Liver (tissue), 9 donors: ENCODE data around the gene KANK3. TPM values are rescaled to one million over a fixed set of nuclear protein-coding genes. Genes with fewer than 3 reads are reported as not detected.
A peak's percentile ranks its signal among the peaks of the same experiment; 100 is the strongest.

Experiments used
- DNase-seq: peaks from one replicate; pipeline ENCODE4 v3.0.0-alpha.2; 2017; ENCODE audit warnings: low spot score
- H3K27ac ChIP-seq, 2 donors: one replicate each; pipeline ENCODE4 v1.7.0; 2013; ENCODE audit warnings: inconsistent platforms in 2 of 2, low read length in 2 of 2, control low read depth in 1 of 2, low read depth in 1 of 2, mild to moderate bottlenecking in 1 of 2
- H3K27me3 ChIP-seq, 4 donors: one replicate each; pipeline versions ENCODE4 v1.6.1 to v1.7.0; 2013; ENCODE audit warnings: low read length in 3 of 4, inconsistent platforms in 1 of 4, mild to moderate bottlenecking in 1 of 4, moderate library complexity in 1 of 4; ENCODE audit not compliant: control insufficient read depth in 4 of 4, insufficient read depth in 4 of 4
- H3K36me3 ChIP-seq, 4 donors: one replicate each; pipeline versions ENCODE4 v1.6.1 to v1.7.0; 2013; ENCODE audit warnings: low read length in 3 of 4, mild to moderate bottlenecking in 3 of 4, low read depth in 1 of 4, moderate library complexity in 1 of 4; ENCODE audit not compliant: control insufficient read depth in 4 of 4, insufficient read depth in 3 of 4
- H3K4me1 ChIP-seq, 4 donors: one replicate each; pipeline versions ENCODE4 v1.6.1 to v1.7.0; 2013; ENCODE audit warnings: low read length in 3 of 4, mild to moderate bottlenecking in 3 of 4, moderate library complexity in 1 of 4; ENCODE audit not compliant: control insufficient read depth in 4 of 4, insufficient read depth in 4 of 4
- H3K4me3 ChIP-seq, 3 donors: one replicate each; pipeline versions ENCODE4 v1.6.1 to v1.7.0; 2013; ENCODE audit warnings: low read length in 3 of 3, control low read depth in 1 of 3, low read depth in 1 of 3, mild to moderate bottlenecking in 1 of 3
- H3K9ac ChIP-seq, 2 donors: one replicate each; pipeline ENCODE4 v1.7.0; 2013; ENCODE audit warnings: low read length in 2 of 2, mild to moderate bottlenecking in 2 of 2, moderate library complexity in 2 of 2, control low read depth in 1 of 2, low read depth in 1 of 2
- H3K9me3 ChIP-seq, 4 donors: one replicate each; pipeline versions ENCODE4 v1.6.1 to v1.7.0; 2013; ENCODE audit warnings: low read length in 3 of 4; ENCODE audit not compliant: control insufficient read depth in 4 of 4
- EGR1 ChIP-seq, 2 donors: IDR thresholded peaks; 2 replicates each; pipeline ENCODE4 v1.6.1; 2016 to 2018; ENCODE audit warnings: antibody characterized with exemption in 2 of 2, low read depth in 2 of 2
- FOXA1 ChIP-seq: IDR thresholded peaks from 2 replicates; pipeline ENCODE4 v1.6.1; 2016; ENCODE audit warnings: antibody characterized with exemption
- GABPA ChIP-seq, 2 donors: IDR thresholded peaks in 1 of 2; conservative IDR thresholded peaks in 1 of 2; 2 replicates each; pipeline ENCODE4 v1.6.1; 2016; ENCODE audit warnings: antibody characterized with exemption in 2 of 2, mild to moderate bottlenecking in 1 of 2, moderate library complexity in 1 of 2
- HNF4A ChIP-seq, 2 donors: conservative IDR thresholded peaks; 2 replicates each; pipeline ENCODE4 v1.6.1; 2016; ENCODE audit warnings: antibody characterized with exemption in 2 of 2, mild to moderate bottlenecking in 2 of 2
- HNF4G ChIP-seq: IDR thresholded peaks from 2 replicates; pipeline ENCODE4 v1.6.1; 2016; ENCODE audit warnings: antibody characterized with exemption
- JUND ChIP-seq, 2 donors: IDR thresholded peaks; 2 replicates each; pipeline ENCODE4 v1.6.1; 2016; ENCODE audit warnings: antibody characterized with exemption in 2 of 2
- NR2F2 ChIP-seq: IDR thresholded peaks from 2 replicates; pipeline ENCODE4 v1.6.1; 2016; ENCODE audit warnings: antibody characterized with exemption
- RAD21 ChIP-seq, 2 donors: IDR thresholded peaks; 2 replicates each; pipeline ENCODE4 v1.6.1; 2016; ENCODE audit warnings: antibody characterized with exemption in 2 of 2, mild to moderate bottlenecking in 2 of 2
- RXRA ChIP-seq, 2 donors: IDR thresholded peaks; 2 replicates each; pipeline ENCODE4 v1.6.1; 2017 to 2018; ENCODE audit warnings: antibody characterized with exemption in 2 of 2, mild to moderate bottlenecking in 1 of 2
- SP1 ChIP-seq: IDR thresholded peaks from 2 replicates; pipeline ENCODE4 v1.6.1; 2018; ENCODE audit warnings: antibody characterized with exemption, mild to moderate bottlenecking
- TAF1 ChIP-seq: conservative IDR thresholded peaks from 2 replicates; pipeline ENCODE4 v1.6.1; 2016; ENCODE audit warnings: antibody characterized with exemption, mild to moderate bottlenecking
- YY1 ChIP-seq: IDR thresholded peaks from 2 replicates; pipeline ENCODE4 v1.6.1; 2016; ENCODE audit warnings: antibody characterized with exemption, mild to moderate bottlenecking
- WGBS: extraction: QIAGEN DNeasy Blood & Tissue Kit; methylation state at CpG from one replicate; pipeline ENCODE4 v1.1.7; 2013; 5-methylcytosine and 5-hydroxymethylcytosine counted together
- polyA plus RNA-seq, 2 donors: library from polyadenylated mRNA; stranded (reverse) in 1 of 2; unstranded in 1 of 2; fragments of 200-250 nt in 1 of 2; fragments of >200 nt in 1 of 2; fragmentation: Nextera tagmentation in 1 of 2; extraction: Ambion mirVana in 1 of 2; gene quantifications; one replicate each; pipeline versions ENCODE4 v1.2.1 to v1.2.3, GENCODE V29; 2013 to 2015
- total RNA-seq, 2 donors: library from RNA; depleted of rRNA; stranded (reverse); fragments of >200 nt; gene quantifications; one replicate each; pipeline ENCODE4 v1.2.3, GENCODE V29; 2014
- TF ChIP-seq, protein P1 (sequence below): fragments of 150-350 bp; IDR thresholded peaks from 2 replicates; pipeline ENCODE4 v1.5.1; 2017; ENCODE audit warnings: improper control_type of control experiment, low read depth, low read length; ENCODE audit not compliant: missing input control
- TF ChIP-seq, protein P2 (sequence below): IDR thresholded peaks from 2 replicates; pipeline ENCODE4 v1.6.1; 2016; ENCODE audit warnings: antibody characterized with exemption, mild to moderate bottlenecking
- TF ChIP-seq, protein P3 (sequence below): IDR thresholded peaks from 2 replicates; pipeline ENCODE4 v1.6.1; 2016; ENCODE audit warnings: antibody characterized with exemption
- TF ChIP-seq, protein P4 (sequence below): IDR thresholded peaks from 2 replicates; pipeline ENCODE4 v1.6.1; 2016; ENCODE audit warnings: antibody characterized with exemption
- donor health status: healthy.
- donor health status: healthy.
- donor health status: healthy.
- donor health status: healthy.
- donor health status: healthy.

KANK3 gene
- total and polyA plus RNA-seq, 4 donors: 0.44 to 4.5 (median 3.4) TPM

DNA sequence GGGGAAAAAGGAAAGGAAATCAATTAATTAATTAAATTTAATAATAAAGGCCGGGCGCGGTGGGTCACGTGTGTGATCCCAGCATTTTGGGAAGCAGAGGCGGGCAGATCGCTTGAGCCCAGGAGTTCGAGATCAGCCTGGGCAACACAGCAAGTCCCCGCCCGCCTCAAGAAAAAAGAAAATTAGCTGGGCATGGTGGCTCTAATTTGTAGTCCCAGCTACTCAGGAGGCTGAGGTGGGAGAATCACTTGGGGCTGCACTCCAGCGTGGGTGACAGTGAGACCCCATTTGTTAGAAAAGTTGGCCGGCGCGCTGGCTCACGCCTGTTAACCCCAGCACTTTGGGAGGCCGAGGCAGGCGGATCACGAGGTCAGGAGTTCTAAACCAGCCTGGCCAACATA, 34.2 kb downstream of the KANK3 start:
- H3K4me3 ChIP-seq: no peak overlapping the region
- no peak overlapping the region for H3K27ac ChIP-seq
- H3K27me3 ChIP-seq: no peaks in the 10 kb centered on the region
- 88% methylated on average over 17 of the region's 17 CpGs for WGBS
- H3K36me3 ChIP-seq: peaks cover 0 to 25% (median 12%) of the 10 kb centered on the region in 4 donors
- peaks cover 14 to 35% (median 27%) of the 10 kb centered on the region in 4 donors for H3K4me1 ChIP-seq
- no peak overlapping the region for H3K9ac ChIP-seq
- no peaks in the 10 kb centered on the region for H3K9me3 ChIP-seq
- TF ChIP-seq, protein P1, sequence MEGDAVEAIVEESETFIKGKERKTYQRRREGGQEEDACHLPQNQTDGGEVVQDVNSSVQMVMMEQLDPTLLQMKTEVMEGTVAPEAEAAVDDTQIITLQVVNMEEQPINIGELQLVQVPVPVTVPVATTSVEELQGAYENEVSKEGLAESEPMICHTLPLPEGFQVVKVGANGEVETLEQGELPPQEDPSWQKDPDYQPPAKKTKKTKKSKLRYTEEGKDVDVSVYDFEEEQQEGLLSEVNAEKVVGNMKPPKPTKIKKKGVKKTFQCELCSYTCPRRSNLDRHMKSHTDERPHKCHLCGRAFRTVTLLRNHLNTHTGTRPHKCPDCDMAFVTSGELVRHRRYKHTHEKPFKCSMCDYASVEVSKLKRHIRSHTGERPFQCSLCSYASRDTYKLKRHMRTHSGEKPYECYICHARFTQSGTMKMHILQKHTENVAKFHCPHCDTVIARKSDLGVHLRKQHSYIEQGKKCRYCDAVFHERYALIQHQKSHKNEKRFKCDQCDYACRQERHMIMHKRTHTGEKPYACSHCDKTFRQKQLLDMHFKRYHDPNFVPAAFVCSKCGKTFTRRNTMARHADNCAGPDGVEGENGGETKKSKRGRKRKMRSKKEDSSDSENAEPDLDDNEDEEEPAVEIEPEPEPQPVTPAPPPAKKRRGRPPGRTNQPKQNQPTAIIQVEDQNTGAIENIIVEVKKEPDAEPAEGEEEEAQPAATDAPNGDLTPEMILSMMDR: no peak
- TF ChIP-seq YY1 (no peak), HNF4G (no peak), SP1 (no peak), JUND (IDR thresholded peaks at IDR 0.05) (no peak), RXRA (IDR thresholded peaks at IDR 0.05) (no peak), EGR1 (IDR thresholded peaks at IDR 0.05; ENCODE audit: low read depth in 2 of 2) (no peak), HNF4A (conservative IDR thresholded peaks at IDR 0.05) (no peak), FOXA1 (no peak), RAD21 (IDR thresholded peaks at IDR 0.05) (no peak), TAF1 (no peak), GABPA (IDR thresholded peaks at IDR 0.05 in 1 of 2, conservative IDR thresholded peaks at IDR 0.05 in 1 of 2) (no peak), NR2F2 (no peak)
- TF ChIP-seq, protein P2, sequence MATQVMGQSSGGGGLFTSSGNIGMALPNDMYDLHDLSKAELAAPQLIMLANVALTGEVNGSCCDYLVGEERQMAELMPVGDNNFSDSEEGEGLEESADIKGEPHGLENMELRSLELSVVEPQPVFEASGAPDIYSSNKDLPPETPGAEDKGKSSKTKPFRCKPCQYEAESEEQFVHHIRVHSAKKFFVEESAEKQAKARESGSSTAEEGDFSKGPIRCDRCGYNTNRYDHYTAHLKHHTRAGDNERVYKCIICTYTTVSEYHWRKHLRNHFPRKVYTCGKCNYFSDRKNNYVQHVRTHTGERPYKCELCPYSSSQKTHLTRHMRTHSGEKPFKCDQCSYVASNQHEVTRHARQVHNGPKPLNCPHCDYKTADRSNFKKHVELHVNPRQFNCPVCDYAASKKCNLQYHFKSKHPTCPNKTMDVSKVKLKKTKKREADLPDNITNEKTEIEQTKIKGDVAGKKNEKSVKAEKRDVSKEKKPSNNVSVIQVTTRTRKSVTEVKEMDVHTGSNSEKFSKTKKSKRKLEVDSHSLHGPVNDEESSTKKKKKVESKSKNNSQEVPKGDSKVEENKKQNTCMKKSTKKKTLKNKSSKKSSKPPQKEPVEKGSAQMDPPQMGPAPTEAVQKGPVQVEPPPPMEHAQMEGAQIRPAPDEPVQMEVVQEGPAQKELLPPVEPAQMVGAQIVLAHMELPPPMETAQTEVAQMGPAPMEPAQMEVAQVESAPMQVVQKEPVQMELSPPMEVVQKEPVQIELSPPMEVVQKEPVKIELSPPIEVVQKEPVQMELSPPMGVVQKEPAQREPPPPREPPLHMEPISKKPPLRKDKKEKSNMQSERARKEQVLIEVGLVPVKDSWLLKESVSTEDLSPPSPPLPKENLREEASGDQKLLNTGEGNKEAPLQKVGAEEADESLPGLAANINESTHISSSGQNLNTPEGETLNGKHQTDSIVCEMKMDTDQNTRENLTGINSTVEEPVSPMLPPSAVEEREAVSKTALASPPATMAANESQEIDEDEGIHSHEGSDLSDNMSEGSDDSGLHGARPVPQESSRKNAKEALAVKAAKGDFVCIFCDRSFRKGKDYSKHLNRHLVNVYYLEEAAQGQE: no peak
- TF ChIP-seq, protein P3, sequence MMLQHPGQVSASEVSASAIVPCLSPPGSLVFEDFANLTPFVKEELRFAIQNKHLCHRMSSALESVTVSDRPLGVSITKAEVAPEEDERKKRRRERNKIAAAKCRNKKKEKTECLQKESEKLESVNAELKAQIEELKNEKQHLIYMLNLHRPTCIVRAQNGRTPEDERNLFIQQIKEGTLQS: no peak
- DNase-seq: no peak

DNA sequence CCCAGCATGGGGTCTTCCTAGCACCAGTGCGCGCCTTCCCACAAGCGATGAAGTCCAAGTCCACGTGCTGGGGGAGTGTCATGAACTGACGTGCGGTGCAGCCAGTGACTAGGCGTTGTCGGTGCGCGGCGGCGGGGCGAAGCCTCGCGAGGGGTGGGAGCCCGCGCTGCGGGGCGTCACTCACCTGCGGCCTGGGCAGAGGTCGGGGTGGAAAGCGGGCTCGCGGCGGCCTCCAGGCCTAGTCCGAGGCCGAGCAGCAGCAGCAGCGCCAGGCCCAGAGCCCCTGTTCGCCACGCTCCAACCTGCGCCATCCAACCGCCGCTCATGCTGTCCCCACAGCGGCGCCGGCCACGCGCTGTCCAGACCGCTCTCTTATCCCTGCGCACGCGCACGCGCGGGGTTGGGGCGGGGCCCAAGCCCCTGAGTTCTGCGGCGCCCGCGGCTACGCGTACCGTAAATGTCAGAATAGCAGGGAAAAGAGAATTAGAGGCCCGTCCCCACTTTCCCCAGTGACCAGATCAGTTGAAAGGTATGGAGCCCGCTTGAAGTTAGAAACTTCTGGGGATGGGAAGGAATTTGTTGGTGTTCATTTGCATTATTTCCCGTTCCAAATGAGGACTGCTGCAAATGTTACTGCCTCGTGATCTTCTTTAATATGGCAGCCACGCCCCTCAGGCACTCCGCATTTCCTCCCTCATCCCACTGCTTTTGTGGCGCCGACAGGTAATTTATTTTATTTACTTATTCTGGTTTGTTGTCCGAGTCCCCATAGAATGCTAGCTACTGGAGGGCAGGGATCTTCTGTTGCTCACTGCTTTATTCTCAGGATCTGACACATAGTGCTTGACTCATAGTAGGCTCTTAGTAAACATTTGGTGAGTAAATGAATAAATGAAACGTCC, 34.8 kb downstream of the KANK3 start, which contains the start of gene CD320:
Gene CD320 (minus strand): TSS at position 394 of the 902 bp plus-strand sequence. CDS start 68 bp downstream, at position 326.
- Histone ChIP-seq H3K9ac (peak within 1 kb of the TSS in 1 of 2 donors; percentile 3), H3K36me3 (peaks cover 3 to 21% (median 9%) of the 10 kb centered on the region in 4 donors), H3K4me3 (peak within 1 kb of the TSS; percentile 39 to 65 (median 49)), H3K27ac (peak within 1 kb of the TSS; percentile 53 to 72), H3K9me3 (no peaks in the 10 kb centered on the region), H3K27me3 (no peaks in the 10 kb centered on the region), H3K4me1 (peaks cover 14 to 35% (median 27%) of the 10 kb centered on the region in 4 donors)
- under 1% methylated on average over 63 of the region's 63 CpGs for WGBS
- no peak for TF ChIP-seq SP1
- TF ChIP-seq GABPA (IDR thresholded peaks at IDR 0.05 in 1 of 2, conservative IDR thresholded peaks at IDR 0.05 in 1 of 2): peak in 1 of 2 donors; percentile 28
- TF ChIP-seq RAD21 (IDR thresholded peaks at IDR 0.05): no peak
- TF ChIP-seq, protein P4, sequence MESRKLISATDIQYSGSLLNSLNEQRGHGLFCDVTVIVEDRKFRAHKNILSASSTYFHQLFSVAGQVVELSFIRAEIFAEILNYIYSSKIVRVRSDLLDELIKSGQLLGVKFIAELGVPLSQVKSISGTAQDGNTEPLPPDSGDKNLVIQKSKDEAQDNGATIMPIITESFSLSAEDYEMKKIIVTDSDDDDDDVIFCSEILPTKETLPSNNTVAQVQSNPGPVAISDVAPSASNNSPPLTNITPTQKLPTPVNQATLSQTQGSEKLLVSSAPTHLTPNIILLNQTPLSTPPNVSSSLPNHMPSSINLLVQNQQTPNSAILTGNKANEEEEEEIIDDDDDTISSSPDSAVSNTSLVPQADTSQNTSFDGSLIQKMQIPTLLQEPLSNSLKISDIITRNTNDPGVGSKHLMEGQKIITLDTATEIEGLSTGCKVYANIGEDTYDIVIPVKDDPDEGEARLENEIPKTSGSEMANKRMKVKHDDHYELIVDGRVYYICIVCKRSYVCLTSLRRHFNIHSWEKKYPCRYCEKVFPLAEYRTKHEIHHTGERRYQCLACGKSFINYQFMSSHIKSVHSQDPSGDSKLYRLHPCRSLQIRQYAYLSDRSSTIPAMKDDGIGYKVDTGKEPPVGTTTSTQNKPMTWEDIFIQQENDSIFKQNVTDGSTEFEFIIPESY: no peak
- peak; percentile 65 for TF ChIP-seq YY1
- TF ChIP-seq FOXA1: no peak
- no peak for TF ChIP-seq NR2F2
- peak; percentile 92 for DNase-seq
